ENCODE data around the gene FBXO30. TPM values are rescaled to one million over a fixed set of nuclear protein-coding genes. Genes with fewer than 3 reads are reported as not detected.
A peak's percentile ranks its signal among the peaks of the same experiment; 100 is the strongest.

FBXO30 gene
- total and polyA plus RNA-seq, 9 of the 15 experiments (the other 6 are each of a cell fraction or from before 2014, with no cell fraction given), result 3.6 to 12.8 (median 7.1) TPM

- TF ChIP-seq JUND (IDR thresholded peaks at IDR 0.05; ENCODE audit: borderline replicate concordance, low read depth, low read length) (peak; percentile 45; the same call in 1 of the 2 replicates), JUND (tag; IDR thresholded peaks at IDR 0.05; ENCODE audit: borderline replicate concordance, low read depth, low read length) (no peak; the same call in 2 of the 3 replicates), FOSL1 (tag; conservative IDR thresholded peaks at IDR 0.05) (peak; percentile 33; the same call in 1 of the 2 replicates), COPS2 (conservative IDR thresholded peaks at IDR 0.05) (no peak), MIER1 (IDR thresholded peaks at IDR 0.05; ENCODE audit: low read depth) (no peak), PTTG1 (tag; IDR thresholded peaks at IDR 0.05; ENCODE audit: low read depth) (no peak), TGIF2 (CRISPR knock-in tag; IDR thresholded peaks at IDR 0.05) (0 out of 2 replicates have a peak, but pooled peaks have one; percentile 64), ZFPM2 (CRISPR knock-in tag; IDR thresholded peaks at IDR 0.05) (peak; percentile 60; the same call in 1 of the 2 replicates), ZNF175 (CRISPR knock-in tag; IDR thresholded peaks at IDR 0.05; ENCODE audit: low read depth) (peak; percentile 79), FOXP1 (CRISPR knock-in tag; IDR thresholded peaks at IDR 0.05) (peak; percentile 23; the same call in 1 of the 2 replicates), RCOR1 (IDR thresholded peaks at IDR 0.05; ENCODE audit: borderline replicate concordance in 1 of 2, low read depth in 2 of 2, low read length in 2 of 2) (peak in 1 of 2 experiments; percentile 36; a peak in 1 of 4 replicates), HOXB6 (CRISPR knock-in tag; IDR thresholded peaks at IDR 0.05; ENCODE audit: borderline replicate concordance) (no peak), GTF2A2 (tag; IDR thresholded peaks at IDR 0.05) (no peak), ZNF316 (IDR thresholded peaks at IDR 0.05) (no peak), CBX2 (IDR thresholded peaks at IDR 0.05; ENCODE audit: insufficient read depth, low read length, poor library complexity, severe bottlenecking) (no peak), ZNF121 (CRISPR knock-in tag; conservative IDR thresholded peaks at IDR 0.05) (peak; percentile 91), FOXJ2 (tag; IDR thresholded peaks at IDR 0.05) (no peak), TOE1 (IDR thresholded peaks at IDR 0.05; ENCODE audit: borderline replicate concordance) (0 out of 2 replicates have a peak, but pooled peaks have one; percentile 35), TOE1 (CRISPR knock-in tag; IDR thresholded peaks at IDR 0.05; ENCODE audit: borderline replicate concordance, low read depth) (peak; percentile 69; the same call in 1 of the 2 replicates)
- TF ChIP-seq, protein P1, sequence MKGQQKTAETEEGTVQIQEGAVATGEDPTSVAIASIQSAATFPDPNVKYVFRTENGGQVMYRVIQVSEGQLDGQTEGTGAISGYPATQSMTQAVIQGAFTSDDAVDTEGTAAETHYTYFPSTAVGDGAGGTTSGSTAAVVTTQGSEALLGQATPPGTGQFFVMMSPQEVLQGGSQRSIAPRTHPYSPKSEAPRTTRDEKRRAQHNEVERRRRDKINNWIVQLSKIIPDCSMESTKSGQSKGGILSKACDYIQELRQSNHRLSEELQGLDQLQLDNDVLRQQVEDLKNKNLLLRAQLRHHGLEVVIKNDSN (CRISPR knock-in tag; IDR thresholded peaks at IDR 0.05), result no peak
- TF ChIP-seq, protein P2, sequence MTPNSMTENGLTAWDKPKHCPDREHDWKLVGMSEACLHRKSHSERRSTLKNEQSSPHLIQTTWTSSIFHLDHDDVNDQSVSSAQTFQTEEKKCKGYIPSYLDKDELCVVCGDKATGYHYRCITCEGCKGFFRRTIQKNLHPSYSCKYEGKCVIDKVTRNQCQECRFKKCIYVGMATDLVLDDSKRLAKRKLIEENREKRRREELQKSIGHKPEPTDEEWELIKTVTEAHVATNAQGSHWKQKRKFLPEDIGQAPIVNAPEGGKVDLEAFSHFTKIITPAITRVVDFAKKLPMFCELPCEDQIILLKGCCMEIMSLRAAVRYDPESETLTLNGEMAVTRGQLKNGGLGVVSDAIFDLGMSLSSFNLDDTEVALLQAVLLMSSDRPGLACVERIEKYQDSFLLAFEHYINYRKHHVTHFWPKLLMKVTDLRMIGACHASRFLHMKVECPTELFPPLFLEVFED (CRISPR knock-in tag; conservative IDR thresholded peaks at IDR 0.05), result no peak
- TF ChIP-seq, protein P3, sequence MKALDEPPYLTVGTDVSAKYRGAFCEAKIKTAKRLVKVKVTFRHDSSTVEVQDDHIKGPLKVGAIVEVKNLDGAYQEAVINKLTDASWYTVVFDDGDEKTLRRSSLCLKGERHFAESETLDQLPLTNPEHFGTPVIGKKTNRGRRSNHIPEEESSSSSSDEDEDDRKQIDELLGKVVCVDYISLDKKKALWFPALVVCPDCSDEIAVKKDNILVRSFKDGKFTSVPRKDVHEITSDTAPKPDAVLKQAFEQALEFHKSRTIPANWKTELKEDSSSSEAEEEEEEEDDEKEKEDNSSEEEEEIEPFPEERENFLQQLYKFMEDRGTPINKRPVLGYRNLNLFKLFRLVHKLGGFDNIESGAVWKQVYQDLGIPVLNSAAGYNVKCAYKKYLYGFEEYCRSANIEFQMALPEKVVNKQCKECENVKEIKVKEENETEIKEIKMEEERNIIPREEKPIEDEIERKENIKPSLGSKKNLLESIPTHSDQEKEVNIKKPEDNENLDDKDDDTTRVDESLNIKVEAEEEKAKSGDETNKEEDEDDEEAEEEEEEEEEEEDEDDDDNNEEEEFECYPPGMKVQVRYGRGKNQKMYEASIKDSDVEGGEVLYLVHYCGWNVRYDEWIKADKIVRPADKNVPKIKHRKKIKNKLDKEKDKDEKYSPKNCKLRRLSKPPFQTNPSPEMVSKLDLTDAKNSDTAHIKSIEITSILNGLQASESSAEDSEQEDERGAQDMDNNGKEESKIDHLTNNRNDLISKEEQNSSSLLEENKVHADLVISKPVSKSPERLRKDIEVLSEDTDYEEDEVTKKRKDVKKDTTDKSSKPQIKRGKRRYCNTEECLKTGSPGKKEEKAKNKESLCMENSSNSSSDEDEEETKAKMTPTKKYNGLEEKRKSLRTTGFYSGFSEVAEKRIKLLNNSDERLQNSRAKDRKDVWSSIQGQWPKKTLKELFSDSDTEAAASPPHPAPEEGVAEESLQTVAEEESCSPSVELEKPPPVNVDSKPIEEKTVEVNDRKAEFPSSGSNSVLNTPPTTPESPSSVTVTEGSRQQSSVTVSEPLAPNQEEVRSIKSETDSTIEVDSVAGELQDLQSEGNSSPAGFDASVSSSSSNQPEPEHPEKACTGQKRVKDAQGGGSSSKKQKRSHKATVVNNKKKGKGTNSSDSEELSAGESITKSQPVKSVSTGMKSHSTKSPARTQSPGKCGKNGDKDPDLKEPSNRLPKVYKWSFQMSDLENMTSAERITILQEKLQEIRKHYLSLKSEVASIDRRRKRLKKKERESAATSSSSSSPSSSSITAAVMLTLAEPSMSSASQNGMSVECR (CRISPR knock-in tag; IDR thresholded peaks at IDR 0.05), result peak; percentile 73
These were observed at the start of gene FBXO30 (continued) for GRCh38 chr6:145814501-145815308.

Data from K562 (cell line).